Transverse colon (tissue), 4 donors: ENCODE results near the gene MBOAT2. TPM values are rescaled to one million over a fixed set of nuclear protein-coding genes. Genes with fewer than 3 reads are reported as not detected.

Source experiments
- DNase-seq: peaks from one replicate; pipeline ENCODE4 v3.0.0-alpha.2; 2019
- H3K27ac ChIP-seq, 4 donors: fragments of 200-600 bp; sonication (generic); 2 replicates each; pipeline ENCODE4 v1.5.1; 2016 to 2018; ENCODE audit warnings: inconsistent platforms in 4 of 4
- H3K27me3 ChIP-seq: fragments of 200-600 bp; sonication (generic); 2 replicates; pipeline ENCODE4 v1.5.1; 2017; ENCODE audit warnings: inconsistent platforms
- H3K36me3 ChIP-seq, 4 donors: fragments of 200-600 bp; sonication (generic); 2 replicates each; pipeline ENCODE4 v1.5.1; 2017 to 2019; ENCODE audit warnings: inconsistent platforms in 4 of 4
- H3K4me1 ChIP-seq, 4 donors: fragments of 200-600 bp; sonication (generic); 2 replicates each; pipeline ENCODE4 v1.5.1; 2017 to 2020; ENCODE audit warnings: inconsistent platforms in 4 of 4
- H3K4me3 ChIP-seq, 4 donors: fragments of 200-600 bp; sonication (generic); 1 replicate in 1 of 4; 2 replicates in 3 of 4; pipeline versions ENCODE4 v1.5.1 to v1.6.1; 2017 to 2019; ENCODE audit warnings: inconsistent platforms in 4 of 4
- H3K9me3 ChIP-seq, 2 donors: fragments of 200-600 bp; sonication (generic); 2 replicates each; pipeline ENCODE4 v1.5.1; 2017 to 2019; ENCODE audit warnings: inconsistent platforms in 2 of 2
- EP300 ChIP-seq: sonication (generic); formaldehyde crosslinking; IDR thresholded peaks from one replicate; pipeline ENCODE4 v1.6.1; 2017; ENCODE audit warnings: antibody characterized with exemption, low read depth
- POLR2A ChIP-seq: fragments of 450-650 bp; IDR thresholded peaks from one replicate; pipeline ENCODE4 v1.6.1; 2016; ENCODE audit warnings: antibody characterized with exemption, mild to moderate bottlenecking, moderate library complexity
- POLR2AphosphoS5 ChIP-seq, 3 donors: sonication (generic); formaldehyde crosslinking; IDR thresholded peaks; one replicate each; pipeline ENCODE4 v1.6.1; 2016; ENCODE audit warnings: antibody characterized with exemption in 3 of 3
- WGBS, 2 donors: methylation state at CpG; one replicate each; pipeline ENCODE4 v1.1.5; 2018; ENCODE audit warnings: low coverage in 1 of 2; 5-methylcytosine and 5-hydroxymethylcytosine counted together
- in situ Hi-C, 4 donors: fragments of 200-750 bp; cut with MboI; loops; one replicate each; pipeline versions ENCODE4 v1.15.0 to v1.15.1; 2017; ENCODE audit warnings: low sequenced_read_pairs in 3 of 4, low pct_ligation_motif_present in 1 of 4, low pct_unique_long_range_greater_than_20kb in 1 of 4
- intact Hi-C: fragments of 100-400 bp; cut with DNase I; formaldehyde crosslinking; loops from one replicate; pipeline ENCODE4 v1.15.1; 2023; ENCODE audit warnings: low total_unique reads
- total RNA-seq, 4 donors: library from RNA; depleted of rRNA; stranded (reverse); fragments of >200 nt; gene quantifications; one replicate each; pipeline ENCODE4 v1.1.0, GENCODE V29; 2016
- TF ChIP-seq, protein P1 (sequence below), 5 experiments: fragments of 200-600 bp in 3 of 5; fragments of 450-650 bp in 2 of 5; sonication (generic) in 3 of 5; IDR thresholded peaks; 1 replicate in 2 of 5; 2 replicates in 3 of 5; pipeline ENCODE4 v1.5.1; 2016 to 2017; ENCODE audit warnings: antibody characterized with exemption in 5 of 5, inconsistent platforms in 3 of 5, mild to moderate bottlenecking in 2 of 5, moderate library complexity in 1 of 5

MBOAT2 gene
- total RNA-seq, 4 donors from 2014 or later = 10.0 to 132 (median 89.2) TPM

GRCh38 chr2:8892111-8892510 lies 111.4 kb downstream of the MBOAT2 start:
- Histone ChIP-seq H3K9me3 (peaks cover 0 to 5% of the 10 kb centered on the region in 2 donors), H3K27ac (no peak overlapping the region), H3K4me3 (no peak overlapping the region), H3K36me3 (no peaks in the 10 kb centered on the region), H3K4me1 (peaks cover 0 to 22% (median 14%) of the 10 kb centered on the region in 4 donors), H3K27me3 (no peaks in the 10 kb centered on the region)
- in situ Hi-C loops (no loop called here), intact Hi-C loops (no loop called here)
- no peak for DNase-seq
- TF ChIP-seq EP300 (no peak), POLR2AphosphoS5 (IDR thresholded peaks at IDR 0.05) (no peak), POLR2A (no peak)
- TF ChIP-seq, protein P1, sequence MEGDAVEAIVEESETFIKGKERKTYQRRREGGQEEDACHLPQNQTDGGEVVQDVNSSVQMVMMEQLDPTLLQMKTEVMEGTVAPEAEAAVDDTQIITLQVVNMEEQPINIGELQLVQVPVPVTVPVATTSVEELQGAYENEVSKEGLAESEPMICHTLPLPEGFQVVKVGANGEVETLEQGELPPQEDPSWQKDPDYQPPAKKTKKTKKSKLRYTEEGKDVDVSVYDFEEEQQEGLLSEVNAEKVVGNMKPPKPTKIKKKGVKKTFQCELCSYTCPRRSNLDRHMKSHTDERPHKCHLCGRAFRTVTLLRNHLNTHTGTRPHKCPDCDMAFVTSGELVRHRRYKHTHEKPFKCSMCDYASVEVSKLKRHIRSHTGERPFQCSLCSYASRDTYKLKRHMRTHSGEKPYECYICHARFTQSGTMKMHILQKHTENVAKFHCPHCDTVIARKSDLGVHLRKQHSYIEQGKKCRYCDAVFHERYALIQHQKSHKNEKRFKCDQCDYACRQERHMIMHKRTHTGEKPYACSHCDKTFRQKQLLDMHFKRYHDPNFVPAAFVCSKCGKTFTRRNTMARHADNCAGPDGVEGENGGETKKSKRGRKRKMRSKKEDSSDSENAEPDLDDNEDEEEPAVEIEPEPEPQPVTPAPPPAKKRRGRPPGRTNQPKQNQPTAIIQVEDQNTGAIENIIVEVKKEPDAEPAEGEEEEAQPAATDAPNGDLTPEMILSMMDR (IDR thresholded peaks at IDR 0.05) = no peak
- whole genome bisulfite sequencing, 2 donors = 93 to 94% methylated on average over 2 of the region's 2 CpGs

GRCh38 chr2:8889978-8890377 lies 113.5 kb downstream of the MBOAT2 start:
- H3K9me3 ChIP-seq = no peaks in the 10 kb centered on the region
- TF ChIP-seq EP300 (no peak), POLR2AphosphoS5 (IDR thresholded peaks at IDR 0.05) (no peak), POLR2A (no peak)
- TF ChIP-seq, protein P1 (IDR thresholded peaks at IDR 0.05) = no peak
- intact Hi-C loops (no loop called here), in situ Hi-C loops (no loop called here)
- no peaks in the 10 kb centered on the region for H3K36me3 ChIP-seq
- no peak overlapping the region for H3K27ac ChIP-seq
- no peak overlapping the region for H3K4me3 ChIP-seq
- DNase-seq = no peak
- H3K4me1 ChIP-seq = peaks cover 0 to 37% (median 19%) of the 10 kb centered on the region in 4 donors
- no peaks in the 10 kb centered on the region for H3K27me3 ChIP-seq
- 82 to 85% methylated on average over 7 of the region's 7 CpGs for WGBS, 2 donors

DNA sequence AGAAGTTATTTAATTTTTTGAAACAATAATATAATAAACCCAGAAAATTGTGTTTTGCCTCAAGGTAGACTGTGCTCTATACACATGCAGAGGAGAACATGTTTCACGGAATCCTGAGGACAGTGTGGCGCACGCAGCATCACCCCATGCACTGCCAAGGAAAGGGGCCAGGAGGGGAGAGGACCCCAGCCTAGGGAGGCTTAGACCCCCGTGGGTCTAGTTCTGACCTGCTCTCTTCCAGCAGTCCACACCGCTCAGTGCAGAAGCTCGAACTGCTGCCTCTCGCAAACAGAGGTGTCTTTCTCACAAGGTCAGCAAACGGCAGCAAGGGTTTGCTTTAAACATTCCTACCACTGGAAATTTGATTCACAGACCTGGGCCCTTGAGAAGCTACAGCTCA lies 114.5 kb downstream of the MBOAT2 start:
- Histone ChIP-seq H3K27me3 (no peaks in the 10 kb centered on the region), H3K36me3 (no peaks in the 10 kb centered on the region), H3K9me3 (no peaks in the 10 kb centered on the region), H3K4me3 (no peak overlapping the region), H3K27ac (no peak overlapping the region), H3K4me1 (peaks cover 0 to 36% (median 14%) of the 10 kb centered on the region in 4 donors)
- in situ Hi-C loops (no loop called here), intact Hi-C loops (no loop called here)
- TF ChIP-seq, protein P1 (IDR thresholded peaks at IDR 0.05) = no peak
- no peak for TF ChIP-seq POLR2A
- TF ChIP-seq EP300 = no peak
- no peak for TF ChIP-seq POLR2AphosphoS5 (IDR thresholded peaks at IDR 0.05)
- no peak for DNase-seq
- WGBS, 2 donors = 96% methylated on average over 8 of the region's 8 CpGs; no CpG with 5 or more reads in 1 of the 2 donors

- no peaks in the 10 kb centered on the region for H3K36me3 ChIP-seq
- in situ Hi-C loops (no loop called here), intact Hi-C loops (no loop called here)
- peaks cover 0 to 28% (median 5%) of the 10 kb centered on the region in 4 donors for H3K4me1 ChIP-seq
- no peaks in the 10 kb centered on the region for H3K9me3 ChIP-seq
- H3K27me3 ChIP-seq = no peaks in the 10 kb centered on the region
- TF ChIP-seq POLR2AphosphoS5 (IDR thresholded peaks at IDR 0.05) (no peak), POLR2A (no peak), EP300 (no peak)
- H3K4me3 ChIP-seq = no peak overlapping the region
- no peak overlapping the region for H3K27ac ChIP-seq
- no peak for DNase-seq
- WGBS, 2 donors = 50 to 55% methylated on average over 1 to 2 of the region's 2 CpGs
Observed at GRCh38 chr2:8886876-8887275, 116.6 kb downstream of the MBOAT2 start.

- TF ChIP-seq POLR2A = no peak
- TF ChIP-seq, protein P1 (IDR thresholded peaks at IDR 0.05) = no peak
- H3K9me3 ChIP-seq = no peaks in the 10 kb centered on the region
- 33 to 43% methylated on average over 1 of the region's 1 CpG for WGBS, 2 donors
- no peak for DNase-seq
- in situ Hi-C loops = no loop called here
- intact Hi-C loops = no loop called here
- H3K27me3 ChIP-seq = no peaks in the 10 kb centered on the region
- H3K36me3 ChIP-seq = peaks cover 0 to 2% (median 0%) of the 10 kb centered on the region in 4 donors
- no peak overlapping the region for H3K4me3 ChIP-seq
- peaks cover 0 to 28% (median 5%) of the 10 kb centered on the region in 4 donors for H3K4me1 ChIP-seq
- peak overlapping the region in 3 of 4 donors; percentile 3 to 43 (median 6) for H3K27ac ChIP-seq
Observed at GRCh38 chr2:8886202-8886518, 117.3 kb downstream of the MBOAT2 start.
